ENCODE measurements around the gene ASRGL1. TPM values are rescaled to one million over a fixed set of nuclear protein-coding genes. Genes with fewer than 3 reads are reported as not detected.
"Not testable (repeated sequence)": the region's sequence is repeated elsewhere in the genome, so short reads cannot be mapped to it uniquely, and the experiment has no call there.

ASRGL1 gene
- total and polyA plus RNA-seq, 12 donors = 0.48 to 17.2 (median 4.5) TPM

- Histone ChIP-seq H3K9me3 (replicated peaks in 1 of 3) (no peaks in the 10 kb centered on the region), H3K4me1 (replicated peaks in 1 of 2) (no peaks in the 10 kb centered on the region), H3K4me3 (no peak overlapping the region), H3K36me3 (replicated peaks in 1 of 2) (no peaks in the 10 kb centered on the region), H3K27me3 (no peaks in the 10 kb centered on the region), H3K27ac (no peak overlapping the region)
- no peak for DNase-seq
- TF ChIP-seq CTCF (IDR thresholded peaks at IDR 0.05) (no peak), POLR2A (IDR thresholded peaks at IDR 0.05) (no peak)
- 85 to 91% (median 87%) methylated on average over 4 to 6 of the region's 6 CpGs for WGBS, 4 donors
- intact Hi-C loops (cut with DNase I) = no loop called here
These were observed 35.6 kb downstream of the ASRGL1 start for GRCh38 chr11:62372871-62373270.

GRCh38 chr11:62373464-62374119 is 36.3 kb downstream of the ASRGL1 start:
- TF ChIP-seq CTCF (IDR thresholded peaks at IDR 0.05) (no peak), POLR2A (IDR thresholded peaks at IDR 0.05) (no peak)
- no peak for DNase-seq
- H3K27me3 ChIP-seq = no peaks in the 10 kb centered on the region
- H3K36me3 ChIP-seq (replicated peaks in 1 of 2) = no peaks in the 10 kb centered on the region
- peaks cover 0 to 3% of the 10 kb centered on the region in 2 donors for H3K4me1 ChIP-seq (replicated peaks in 1 of 2)
- H3K27ac ChIP-seq = no peak overlapping the region
- intact Hi-C loops (cut with DNase I) = no loop called here
- 93 to 97% (median 94%) methylated on average over 18 of the region's 18 CpGs for WGBS, 4 donors
- H3K9me3 ChIP-seq (replicated peaks in 1 of 3) = no peaks in the 10 kb centered on the region
- H3K4me3 ChIP-seq = no peak overlapping the region

- WGBS, 4 donors = 74 to 100% (median 87%) methylated on average over 2 to 9 of the region's 9 CpGs
- H3K9me3 ChIP-seq (replicated peaks in 1 of 3) = no peaks in the 10 kb centered on the region
- H3K36me3 ChIP-seq (replicated peaks in 1 of 2) = no peaks in the 10 kb centered on the region
- no peak overlapping the region for H3K4me3 ChIP-seq
- peaks cover 0 to 3% of the 10 kb centered on the region in 2 donors for H3K4me1 ChIP-seq (replicated peaks in 1 of 2)
- H3K27ac ChIP-seq = no peak overlapping the region
- no peaks in the 10 kb centered on the region for H3K27me3 ChIP-seq
- intact Hi-C loops (cut with DNase I) = no loop called here
- TF ChIP-seq POLR2A (IDR thresholded peaks at IDR 0.05) (no peak), CTCF (IDR thresholded peaks at IDR 0.05) (no peak)
- no peak for DNase-seq
These were observed 37.6 kb downstream of the ASRGL1 start for GRCh38 chr11:62374801-62375200.

- H3K27me3 ChIP-seq; H3K27ac ChIP-seq; H3K36me3 ChIP-seq (replicated peaks in 1 of 2); intact Hi-C loops (cut with DNase I); H3K9me3 ChIP-seq (replicated peaks in 1 of 3); H3K4me1 ChIP-seq (replicated peaks in 1 of 2); H3K4me3 ChIP-seq: not testable (repeated sequence)
- peak in 5 of 7 donors; percentile 42 to 78 (median 51) for DNase-seq
- TF ChIP-seq CTCF (IDR thresholded peaks at IDR 0.05) = peak; percentile 25 to 60 (median 43)
- 1 to 5% (median 3%) methylated on average over 9 of the region's 9 CpGs for WGBS, 4 donors
These were observed 41.3 kb downstream of the ASRGL1 start for GRCh38 chr11:62378459-62379063.

GRCh38 chr11:62379586-62379985 is 42.3 kb downstream of the ASRGL1 start:
- H3K4me3 ChIP-seq; intact Hi-C loops (cut with DNase I); H3K27me3 ChIP-seq; H3K9me3 ChIP-seq (replicated peaks in 1 of 3); H3K36me3 ChIP-seq (replicated peaks in 1 of 2); H3K4me1 ChIP-seq (replicated peaks in 1 of 2); H3K27ac ChIP-seq; DNase-seq: not testable (repeated sequence)
- WGBS, 4 donors = 19 to 46% (median 36%) methylated on average over 2 of the region's 2 CpGs
